Lower lobe of right lung (tissue), 2 donors: ENCODE results near the gene TATDN3. TPM values are rescaled to one million over a fixed set of nuclear protein-coding genes. Genes with fewer than 3 reads are reported as not detected.
"Not testable (repeated sequence)": the region's sequence is repeated elsewhere in the genome, so short reads cannot be mapped to it uniquely, and the experiment has no call there.

Source experiments
- ATAC-seq, 2 donors: fragments of 200-7000 bp; cut with Tn5 transposase; one replicate each; pipeline ENCODE4 v1.9.1; 2020 to 2022; ENCODE audit warnings: mild to moderate bottlenecking in 2 of 2, moderate library complexity in 2 of 2
- DNase-seq: peaks from one replicate; pipeline ENCODE4 v3.0.0-alpha.2; 2020
- H3K27ac ChIP-seq: fragments of 200-600 bp; one replicate; pipeline ENCODE4 v1.8.0; 2022
- H3K27me3 ChIP-seq: fragments of 200-600 bp; one replicate; pipeline ENCODE4 v1.8.0; 2022; ENCODE audit warnings: low read depth
- H3K36me3 ChIP-seq: fragments of 200-600 bp; one replicate; pipeline ENCODE4 v1.8.0; 2022; ENCODE audit warnings: mild to moderate bottlenecking
- H3K4me1 ChIP-seq: fragments of 200-600 bp; one replicate; pipeline ENCODE4 v1.8.0; 2022
- H3K4me3 ChIP-seq: fragments of 200-600 bp; one replicate; pipeline ENCODE4 v1.8.0; 2022; ENCODE audit warnings: mild to moderate bottlenecking
- H3K9me3 ChIP-seq: fragments of 200-600 bp; one replicate; pipeline ENCODE4 v1.8.0; 2022
- CTCF ChIP-seq: fragments of 200-600 bp; IDR thresholded peaks from one replicate; pipeline ENCODE4 v1.8.0; 2022; ENCODE audit warnings: antibody characterized with exemption, mild to moderate bottlenecking
- intact Hi-C: fragments of 100-400 bp; cut with DNase I; formaldehyde crosslinking; loops from one replicate; pipeline ENCODE4 v1.11.0; 2022
- total RNA-seq: library from RNA; stranded (reverse); fragmentation: NEBNext Ultra II Directional; extraction: Animal tissue kit (Norgen Biotek cat#: 25700); gene quantifications from one replicate; pipeline ENCODE4 v1.2.1, GENCODE V29; 2021
- donor health status: DM: no; HTN: yes; CAD: no; lungs with severe emphysema.

The TATDN3 gene
- total RNA-seq, 1 donor from 2014 or later: 12.3 TPM

GRCh38 chr1:212759683-212760082 lies 32.0 kb upstream of the TATDN3 start:
- Histone ChIP-seq H3K9me3 (no peaks in the 10 kb centered on the region), H3K4me1 (peaks cover 4% of the 10 kb centered on the region), H3K27ac (no peak overlapping the region), H3K36me3 (peaks cover 4% of the 10 kb centered on the region), H3K4me3 (no peak overlapping the region), H3K27me3 (no peaks in the 10 kb centered on the region)
- no peak for TF ChIP-seq CTCF
- intact Hi-C loops: no loop called here
- DNase-seq (no peak), ATAC-seq (peak in 1 of 2 donors; percentile 63)

- no peak overlapping the region for H3K4me3 ChIP-seq
- H3K9me3 ChIP-seq: no peaks in the 10 kb centered on the region
- no peaks in the 10 kb centered on the region for H3K27me3 ChIP-seq
- ATAC-seq (peak; percentile 50 to 80), DNase-seq (no peak)
- intact Hi-C loops: no loop called here
- peaks cover 4% of the 10 kb centered on the region for H3K36me3 ChIP-seq
- no peaks in the 10 kb centered on the region for H3K4me1 ChIP-seq
- H3K27ac ChIP-seq: no peak overlapping the region
- peak; percentile 26 for TF ChIP-seq CTCF
These were observed 31.4 kb upstream of the TATDN3 start for GRCh38 chr1:212760126-212760823.

GRCh38 chr1:212762234-212762633 lies 29.5 kb upstream of the TATDN3 start:
- TF ChIP-seq CTCF: no peak

GRCh38 chr1:212762839-212763238 lies 28.9 kb upstream of the TATDN3 start:
- DNase-seq: no peak
- intact Hi-C loops: no loop called here
- no peak for TF ChIP-seq CTCF
- H3K4me1 ChIP-seq: no peaks in the 10 kb centered on the region
- peaks cover 4% of the 10 kb centered on the region for H3K36me3 ChIP-seq
- peaks cover 7% of the 10 kb centered on the region for H3K9me3 ChIP-seq
- H3K27ac ChIP-seq: no peak overlapping the region
- H3K4me3 ChIP-seq: no peak overlapping the region
- no peaks in the 10 kb centered on the region for H3K27me3 ChIP-seq
- ATAC-seq: no peak

More at GRCh38 chr1:212762234-212762633, 29.5 kb upstream of the TATDN3 start:
- intact Hi-C loops: no loop called here
- Histone ChIP-seq H3K9me3 (peaks cover 2% of the 10 kb centered on the region), H3K27ac (no peak overlapping the region), H3K36me3 (peaks cover 4% of the 10 kb centered on the region), H3K27me3 (no peaks in the 10 kb centered on the region), H3K4me3 (no peak overlapping the region), H3K4me1 (no peaks in the 10 kb centered on the region)
- ATAC-seq: no peak
- DNase-seq: no peak

- peaks cover 24% of the 10 kb centered on the region for H3K9me3 ChIP-seq
- ATAC-seq, H3K36me3 ChIP-seq, H3K27me3 ChIP-seq, H3K27ac ChIP-seq, intact Hi-C loops, H3K4me3 ChIP-seq, DNase-seq, H3K4me1 ChIP-seq: not testable (repeated sequence)
These were observed 26.9 kb upstream of the TATDN3 start for GRCh38 chr1:212764718-212765281.

- ATAC-seq, H3K36me3 ChIP-seq, intact Hi-C loops, H3K27me3 ChIP-seq, H3K27ac ChIP-seq, DNase-seq, H3K4me1 ChIP-seq, H3K4me3 ChIP-seq: not testable (repeated sequence)
- peaks cover 33% of the 10 kb centered on the region for H3K9me3 ChIP-seq
These were observed 24.9 kb upstream of the TATDN3 start for GRCh38 chr1:212766825-212767224.
